GM18873 (cell line): Measurements from ENCODE around the gene PODXL2.

Source experiments
- ATAC-seq: cut with Tn5 transposase; IDR thresholded peaks from one replicate; pipeline ENCODE4 v1.9.1; 2021; ENCODE audit warnings: mild to moderate bottlenecking, moderate library complexity, moderate number of reproducible peaks; ENCODE audit not compliant: unreplicated experiment, low FRiP score

Gene PODXL2

GRCh38 chr3:127625821-127626220 lies 3.2 kb upstream of the PODXL2 start:
- no peak for ATAC-seq

- ATAC-seq = no peak
These were observed 578 bp upstream of the PODXL2 start for GRCh38 chr3:127628426-127628787.

- no peak for ATAC-seq
These were observed 750 bp downstream of the PODXL2 start for GRCh38 chr3:127629467-127630403.

- ATAC-seq = no peak
These were observed 2.1 kb downstream of the PODXL2 start for GRCh38 chr3:127630811-127631714.

- ATAC-seq = no peak
These were observed 3.2 kb downstream of the PODXL2 start for GRCh38 chr3:127632035-127632820.

GRCh38 chr3:127634653-127635052 lies 5.7 kb downstream of the PODXL2 start:
- ATAC-seq = no peak

- no peak for ATAC-seq
These were observed 8.6 kb downstream of the PODXL2 start for GRCh38 chr3:127637546-127637945.

GRCh38 chr3:127637971-127638370 lies 9.0 kb downstream of the PODXL2 start:
- ATAC-seq = no peak

- no peak for ATAC-seq
These were observed 10.4 kb downstream of the PODXL2 start for GRCh38 chr3:127639173-127640041.

GRCh38 chr3:127640042-127640355 lies 11.0 kb downstream of the PODXL2 start:
- ATAC-seq = no peak

- ATAC-seq = no peak
These were observed 15.8 kb downstream of the PODXL2 start for GRCh38 chr3:127644641-127645370.

GRCh38 chr3:127645371-127646015 lies 16.5 kb downstream of the PODXL2 start:
- ATAC-seq = no peak

GRCh38 chr3:127646501-127647046 lies 17.6 kb downstream of the PODXL2 start:
- no peak for ATAC-seq

- ATAC-seq = no peak
These were observed 18.3 kb downstream of the PODXL2 start for GRCh38 chr3:127647166-127647844.

GRCh38 chr3:127647845-127648204 lies 18.8 kb downstream of the PODXL2 start:
- no peak for ATAC-seq

- no peak for ATAC-seq
These were observed 21.3 kb downstream of the PODXL2 start for GRCh38 chr3:127650236-127650635.

GRCh38 chr3:127651516-127652172 lies 22.7 kb downstream of the PODXL2 start:
- no peak for ATAC-seq
